OCI-LY1 (cell line): ENCODE data around the gene AVPR2.

ENCODE experiments used
- H2AFZ ChIP-seq: fragments of 200-600 bp; sonication (generic), shearing (Covaris generic); 2 replicates; pipeline ENCODE4 v1.6.0; 2014; ENCODE audit warnings: antibody characterized with exemption, mild to moderate bottlenecking, low read length
- H3F3A ChIP-seq: fragments of 200-600 bp; sonication (generic), shearing (Covaris generic); 2 replicates; pipeline ENCODE4 v1.6.0; 2014; ENCODE audit warnings: mild to moderate bottlenecking, antibody characterized with exemption, low read length, moderate library complexity; ENCODE audit not compliant: insufficient read depth
- H3K27ac ChIP-seq: fragments of 200-600 bp; sonication (generic); 2 replicates; pipeline ENCODE4 v1.5.1; 2014; ENCODE audit warnings: low read length, mixed run types, mild to moderate bottlenecking, low read depth; ENCODE audit not compliant: poor library complexity, severe bottlenecking
- H3K27me3 ChIP-seq: fragments of 200-600 bp; sonication (generic); 2 replicates; pipeline ENCODE4 v1.6.0; 2014; ENCODE audit warnings: antibody characterized with exemption, mild to moderate bottlenecking, low read length, moderate library complexity; ENCODE audit not compliant: insufficient read depth
- H3K36me3 ChIP-seq: fragments of 200-600 bp; sonication (generic); 2 replicates; pipeline ENCODE4 v1.6.1; 2014; ENCODE audit warnings: mild to moderate bottlenecking, antibody characterized with exemption, low read length, moderate library complexity, mixed read lengths; ENCODE audit not compliant: insufficient read depth
- H3K4me1 ChIP-seq: fragments of 200-600 bp; sonication (generic); 2 replicates; pipeline ENCODE4 v1.5.1; 2014; ENCODE audit warnings: mild to moderate bottlenecking, low read length, moderate library complexity; ENCODE audit not compliant: insufficient read depth, severe bottlenecking
- H3K4me2 ChIP-seq: fragments of 200-600 bp; sonication (generic), shearing (Covaris generic); 2 replicates; pipeline ENCODE4 v1.6.1; 2014; ENCODE audit warnings: low read length
- H3K4me3 ChIP-seq: fragments of 200-600 bp; sonication (generic); 2 replicates; pipeline ENCODE4 v1.5.1; 2014; ENCODE audit warnings: low read length, low read depth, mild to moderate bottlenecking, mixed read lengths; ENCODE audit not compliant: poor library complexity, severe bottlenecking
- H3K79me2 ChIP-seq: fragments of 200-600 bp; shearing (Covaris generic); 2 replicates; pipeline ENCODE4 v1.6.1; 2016; ENCODE audit warnings: mixed run types, low read length, mixed read lengths; ENCODE audit not compliant: insufficient read depth
- H3K9ac ChIP-seq: fragments of 200-600 bp; sonication (generic), shearing (Covaris generic); 2 replicates; pipeline ENCODE4 v1.6.1; 2014; ENCODE audit warnings: mild to moderate bottlenecking, low read length, mixed read lengths
- H3K9me2 ChIP-seq: fragments of 200-600 bp; sonication (generic), shearing (Covaris generic); 2 replicates; pipeline ENCODE4 v1.6.1; 2014; ENCODE audit warnings: low read depth, mild to moderate bottlenecking, low read length, mixed read lengths
- H3K9me3 ChIP-seq: fragments of 200-600 bp; shearing (Covaris generic); 2 replicates; pipeline ENCODE4 v1.6.1; 2014; ENCODE audit warnings: low read length, mixed read lengths
- H4K20me1 ChIP-seq: fragments of 200-600 bp; sonication (generic), shearing (Covaris generic); 2 replicates; pipeline ENCODE4 v1.6.0; 2016; ENCODE audit warnings: mild to moderate bottlenecking, low read length; ENCODE audit not compliant: insufficient read depth
- CTCF ChIP-seq: fragments of 200-600 bp; sonication (generic), shearing (Covaris generic); IDR thresholded peaks from 2 replicates; pipeline ENCODE4 v1.5.1; 2017; ENCODE audit warnings: mild to moderate bottlenecking, antibody characterized with exemption, low read length, moderate library complexity, mixed read lengths
- EZH2 ChIP-seq: fragments of 200-600 bp; sonication (generic), shearing (Covaris generic); IDR thresholded peaks from 2 replicates; pipeline ENCODE4 v1.8.0; 2017; ENCODE audit warnings: borderline replicate concordance, mixed run types, mild to moderate bottlenecking, antibody characterized with exemption, low read length, moderate library complexity, mixed read lengths

The AVPR2 gene

GRCh38 chrX:153876112-153876491 is 28.4 kb upstream of the AVPR2 start:
- Histone ChIP-seq H3K9ac (no peak overlapping the region), H4K20me1 (no peaks in the 10 kb centered on the region), H3K9me3 (no peaks in the 10 kb centered on the region), H3K36me3 (no peaks in the 10 kb centered on the region), H2AFZ (no peak overlapping the region), H3K4me2 (no peak overlapping the region), H3K27me3 (no peaks in the 10 kb centered on the region), H3K4me3 (no peak overlapping the region), H3K27ac (no peak overlapping the region), H3K9me2 (no peaks in the 10 kb centered on the region), H3K4me1 (no peaks in the 10 kb centered on the region), H3K79me2 (no peaks in the 10 kb centered on the region), H3F3A (no peaks in the 10 kb centered on the region)
- TF ChIP-seq CTCF: no peak
- no peak for TF ChIP-seq EZH2

GRCh38 chrX:153877571-153878261 is 26.8 kb upstream of the AVPR2 start:
- H3K79me2 ChIP-seq: no peaks in the 10 kb centered on the region
- no peak overlapping the region for H3K27ac ChIP-seq
- H3K9me3 ChIP-seq: no peaks in the 10 kb centered on the region
- H4K20me1 ChIP-seq: no peaks in the 10 kb centered on the region
- H3K9me2 ChIP-seq: no peaks in the 10 kb centered on the region
- H3K4me2 ChIP-seq: no peak overlapping the region
- no peaks in the 10 kb centered on the region for H3K36me3 ChIP-seq
- H3K4me1 ChIP-seq: no peaks in the 10 kb centered on the region
- TF ChIP-seq EZH2: no peak
- TF ChIP-seq CTCF: no peak
- no peaks in the 10 kb centered on the region for H3F3A ChIP-seq
- H2AFZ ChIP-seq: no peak overlapping the region
- no peak overlapping the region for H3K9ac ChIP-seq
- no peaks in the 10 kb centered on the region for H3K27me3 ChIP-seq
- H3K4me3 ChIP-seq: no peak overlapping the region

- Histone ChIP-seq H3K9me3 (no peaks in the 10 kb centered on the region), H3K27ac (no peak overlapping the region), H3K79me2 (no peaks in the 10 kb centered on the region), H3K9me2 (no peaks in the 10 kb centered on the region), H4K20me1 (no peaks in the 10 kb centered on the region), H3F3A (no peaks in the 10 kb centered on the region), H3K9ac (no peak overlapping the region), H3K4me1 (no peaks in the 10 kb centered on the region), H3K27me3 (no peaks in the 10 kb centered on the region), H3K36me3 (no peaks in the 10 kb centered on the region), H2AFZ (no peak overlapping the region), H3K4me2 (no peak overlapping the region), H3K4me3 (no peak overlapping the region)
- TF ChIP-seq CTCF (no peak), EZH2 (no peak)
These were observed 26.1 kb upstream of the AVPR2 start for GRCh38 chrX:153878345-153878744.
